H1 (cell line): ENCODE data around the gene TBC1D10A. TPM values are rescaled to one million over a fixed set of nuclear protein-coding genes. Genes with fewer than 3 reads are reported as not detected.

Source experiments
- CTCF ChIA-PET: fragments of 300-600 bp; sonication (Branson Sonifier 250); formaldehyde crosslinking; loops from one replicate; lab custom pipeline; 2021; ENCODE audit not compliant: partially characterized antibody; lab: Charles Lee
- POLR2A ChIA-PET: fragments of 300-600 bp; sonication (Branson Sonifier 250); formaldehyde crosslinking; loops from one replicate; lab custom pipeline; 2021; ENCODE audit warnings: inconsistent platforms; ENCODE audit not compliant: partially characterized antibody; lab: Charles Lee
- DNase-seq, 2 experiments: peaks; one replicate each; pipeline versions ENCODE4 v3.0.0 to v3.0.0-alpha.2; 2010 to 2022; ENCODE audit warnings: low spot score in 2 of 2, low read depth in 1 of 2, mixed read lengths in 1 of 2
- FAIRE-seq: peaks from 2 replicates; lab custom pipeline; 2011; peaks lifted over from hg19 to GRCh38; lab: Jason Lieb, UNC
- H2AFZ ChIP-seq: 2 replicates; pipeline ENCODE4 v1.8.1; 2012; ENCODE audit warnings: low read length, inconsistent platforms
- H2AK5ac ChIP-seq: 2 replicates; pipeline ENCODE4 v1.6.1; 2013; ENCODE audit warnings: low read depth, low read length
- H2BK120ac ChIP-seq: replicated peaks from 2 replicates; pipeline ENCODE3; 2013; ENCODE audit warnings: low read depth, low read length, inconsistent platforms
- H2BK12ac ChIP-seq: 2 replicates; pipeline ENCODE4 v1.6.1; 2013; ENCODE audit warnings: low read depth, low read length
- H2BK15ac ChIP-seq: 2 replicates; pipeline ENCODE4 v1.6.1; 2013; ENCODE audit warnings: low read length
- H2BK20ac ChIP-seq: 2 replicates; pipeline ENCODE4 v1.6.1; 2013; ENCODE audit warnings: low read length
- H2BK5ac ChIP-seq: 2 replicates; pipeline ENCODE4 v1.6.1; 2013; ENCODE audit warnings: low read depth, low read length
- H3K14ac ChIP-seq: 2 replicates; pipeline ENCODE4 v1.6.1; 2013; ENCODE audit warnings: inconsistent platforms; ENCODE audit not compliant: insufficient read length
- H3K18ac ChIP-seq: 2 replicates; pipeline ENCODE4 v1.6.1; 2013; ENCODE audit warnings: low read length; ENCODE audit errors: extremely low read depth
- H3K23ac ChIP-seq: 2 replicates; pipeline ENCODE4 v1.6.1; 2013; ENCODE audit warnings: inconsistent platforms; ENCODE audit not compliant: insufficient read length
- H3K23me2 ChIP-seq: 2 replicates; pipeline ENCODE4 v1.6.1; 2013; ENCODE audit warnings: low read depth, low read length
- H3K27ac ChIP-seq: 2 replicates; pipeline ENCODE4 v1.6.1; 2011; ENCODE audit warnings: low read depth, low read length, inconsistent platforms
- H3K27me3 ChIP-seq, 4 experiments: replicated peaks in 1 of 4; 1 replicate in 1 of 4; 2 replicates in 3 of 4; pipeline versions ENCODE4 v1.6.1 to v1.8.1; 2011 to 2013; ENCODE audit warnings: low read length in 3 of 4, mild to moderate bottlenecking in 3 of 4, inconsistent platforms in 2 of 4, mixed read lengths in 2 of 4, moderate library complexity in 1 of 4; ENCODE audit not compliant: control insufficient read depth in 3 of 4, insufficient read depth in 3 of 4; ENCODE audit errors: extremely low read depth in 1 of 4
- H3K36me3 ChIP-seq, 4 experiments: 2 replicates each; pipeline versions ENCODE4 v1.6.1 to v1.8.1; 2011 to 2013; ENCODE audit warnings: mild to moderate bottlenecking in 4 of 4, low read length in 3 of 4, moderate library complexity in 2 of 4, control low read depth in 1 of 4, inconsistent platforms in 1 of 4; ENCODE audit not compliant: insufficient read depth in 4 of 4, control insufficient read depth in 2 of 4
- H3K4ac ChIP-seq: replicated peaks from 2 replicates; pipeline ENCODE3; 2013; ENCODE audit warnings: low read length, low read depth, mixed read lengths, inconsistent platforms; ENCODE audit not compliant: insufficient read length
- H3K4me1 ChIP-seq, 4 experiments: replicated peaks in 1 of 4; 1 replicate in 1 of 4; 2 replicates in 3 of 4; pipeline versions ENCODE4 v1.6.1 to v1.8.1; 2011 to 2013; ENCODE audit warnings: low read length in 3 of 4, inconsistent platforms in 2 of 4, mixed read lengths in 1 of 4; ENCODE audit not compliant: insufficient read depth in 4 of 4, control insufficient read depth in 3 of 4
- H3K4me2 ChIP-seq, 2 experiments: 2 replicates each; pipeline versions ENCODE4 v1.6.1 to v1.8.1; 2011 to 2013; ENCODE audit warnings: low read depth in 2 of 2, low read length in 2 of 2, control low read depth in 1 of 2, inconsistent platforms in 1 of 2, mild to moderate bottlenecking in 1 of 2; ENCODE audit not compliant: insufficient read depth in 1 of 2
- H3K4me3 ChIP-seq, 4 experiments: fragments of 200-600, 300-600 bp in 1 of 4; sonication (generic), shearing (Covaris generic), sonication (Bioruptor Twin) in 1 of 4; 2 replicates each; pipeline versions ENCODE4 v1.5.1 to v1.8.1; 2011 to 2016; ENCODE audit warnings: low read length in 4 of 4, low read depth in 3 of 4, control low read depth in 2 of 4, inconsistent platforms in 2 of 4, mild to moderate bottlenecking in 2 of 4, mixed read lengths in 1 of 4, moderate library complexity in 1 of 4; ENCODE audit not compliant: insufficient read depth in 2 of 4; ENCODE audit errors: extremely low read depth in 1 of 4
- H3K56ac ChIP-seq: replicated peaks from 2 replicates; pipeline ENCODE3; 2013; ENCODE audit warnings: low read depth, mild to moderate bottlenecking, mixed read lengths, low read length, inconsistent platforms; ENCODE audit not compliant: insufficient read length
- H3K79me1 ChIP-seq: 2 replicates; pipeline ENCODE4 v1.6.1; 2013; ENCODE audit warnings: low read depth, low read length, control low read depth
- H3K79me2 ChIP-seq, 2 experiments: 2 replicates each; pipeline versions ENCODE4 v1.6.1 to v1.8.1; 2012 to 2013; ENCODE audit warnings: low read length in 2 of 2, mild to moderate bottlenecking in 2 of 2, inconsistent platforms in 1 of 2; ENCODE audit not compliant: insufficient read depth in 2 of 2, control insufficient read depth in 1 of 2
- H3K9ac ChIP-seq, 4 experiments: replicated peaks in 1 of 4; 1 replicate in 1 of 4; 2 replicates in 3 of 4; pipeline versions ENCODE4 v1.6.1 to v1.8.1; 2011 to 2013; ENCODE audit warnings: low read depth in 3 of 4, low read length in 3 of 4, control low read depth in 2 of 4, mild to moderate bottlenecking in 2 of 4, moderate library complexity in 2 of 4, inconsistent platforms in 1 of 4; ENCODE audit errors: extremely low read depth in 1 of 4
- H3K9me3 ChIP-seq, 2 experiments: 2 replicates each; pipeline versions ENCODE4 v1.6.1 to v1.8.1; 2012 to 2013; ENCODE audit warnings: mild to moderate bottlenecking in 2 of 2, moderate library complexity in 2 of 2, control low read depth in 1 of 2, inconsistent platforms in 1 of 2, low read depth in 1 of 2, low read length in 1 of 2, mixed read lengths in 1 of 2; ENCODE audit not compliant: insufficient read depth in 2 of 2
- H4K20me1 ChIP-seq, 2 experiments: replicated peaks in 1 of 2; 2 replicates each; pipeline versions ENCODE3 to v1.8.1; 2011 to 2013; ENCODE audit warnings: inconsistent platforms in 2 of 2, low read length in 2 of 2, mild to moderate bottlenecking in 1 of 2; ENCODE audit not compliant: insufficient read depth in 2 of 2, control insufficient read depth in 1 of 2
- H4K5ac ChIP-seq: 2 replicates; pipeline ENCODE4 v1.6.1; 2013; ENCODE audit warnings: low read length, low read depth, mixed read lengths, inconsistent platforms; ENCODE audit not compliant: insufficient read length
- H4K8ac ChIP-seq: 2 replicates; pipeline ENCODE4 v1.8.0; 2013; ENCODE audit warnings: mild to moderate bottlenecking, moderate library complexity, low read length, inconsistent platforms; ENCODE audit not compliant: insufficient read depth; ENCODE audit errors: extremely low read depth
- H4K91ac ChIP-seq: replicated peaks from 2 replicates; pipeline ENCODE3; 2013; ENCODE audit warnings: low read length, mixed read lengths, inconsistent platforms; ENCODE audit not compliant: insufficient read length
- EP300 ChIP-seq, 2 experiments: IDR thresholded peaks; 1 replicate in 1 of 2; 2 replicates in 1 of 2; pipeline ENCODE4 v1.6.1; 2011 to 2012; ENCODE audit warnings: low read depth in 2 of 2, low read length in 2 of 2, mild to moderate bottlenecking in 2 of 2, borderline replicate concordance in 1 of 2, inconsistent platforms in 1 of 2, moderate library complexity in 1 of 2
- NANOG ChIP-seq: IDR thresholded peaks from 2 replicates; pipeline ENCODE4 v1.6.1; 2011; ENCODE audit warnings: low read length, low read depth, mild to moderate bottlenecking, inconsistent platforms; ENCODE audit not compliant: insufficient read depth, poor library complexity, severe bottlenecking
- NRF1 ChIP-seq: IDR thresholded peaks from 2 replicates; pipeline ENCODE4 v1.6.1; 2011; ENCODE audit warnings: mild to moderate bottlenecking, low read depth, low read length, improper control_type of control experiment
- POU5F1 ChIP-seq: IDR thresholded peaks from 2 replicates; pipeline ENCODE4 v1.6.1; 2011; ENCODE audit warnings: low read depth, mild to moderate bottlenecking, low read length, moderate library complexity
- RFX5 ChIP-seq: IDR thresholded peaks from 2 replicates; pipeline ENCODE4 v1.6.1; 2011; ENCODE audit warnings: low read depth, low read length, improper control_type of control experiment, borderline replicate concordance
- SIRT6 ChIP-seq: IDR thresholded peaks from one replicate; pipeline ENCODE4 v1.7.1; 2012; ENCODE audit warnings: low read length, inconsistent platforms
- SP1 ChIP-seq: IDR thresholded peaks from 2 replicates; pipeline ENCODE4 v1.6.1; 2011; ENCODE audit warnings: low read depth, low read length
- SP2 ChIP-seq: IDR thresholded peaks from 2 replicates; pipeline ENCODE4 v1.6.1; 2012; ENCODE audit warnings: mild to moderate bottlenecking, low read length, inconsistent platforms
- SRF ChIP-seq: IDR thresholded peaks from 2 replicates; pipeline ENCODE4 v1.6.1; 2011; ENCODE audit warnings: mild to moderate bottlenecking, low read depth, low read length, moderate library complexity
- TBP ChIP-seq: IDR thresholded peaks from 2 replicates; pipeline ENCODE4 v1.6.1; 2011; ENCODE audit warnings: low read depth, low read length, improper control_type of control experiment
- whole genome bisulfite sequencing, 2 experiments: shearing (Covaris generic) in 1 of 2; methylation state at CpG; one replicate each; pipeline versions ENCODE4 v1.1.6 to v1.1.7; 2013 to 2015; ENCODE audit warnings: low lambda C conversion rate in 2 of 2, mixed read lengths in 2 of 2, inconsistent platforms in 1 of 2, low coverage in 1 of 2, missing lambda C conversion rate in 1 of 2; ENCODE audit not compliant: insufficient replicate concordance in 2 of 2, insufficient coverage in 1 of 2, insufficient read length in 1 of 2; ENCODE audit errors: extremely low coverage in 1 of 2, missing lambda C conversion rate in 1 of 2; 5-methylcytosine and 5-hydroxymethylcytosine counted together
- polyA plus RNA-seq, 7 experiments: library from polyadenylated mRNA; depleted of rRNA in 3 of 7; stranded (reverse) in 5 of 7; unstranded in 2 of 7; fragments of >200 nt in 5 of 7; fragments of 200-250 nt in 2 of 7; gene quantifications; 1 replicate in 5 of 7; 2 replicates in 1 of 7; 4 replicates in 1 of 7; pipeline versions ENCODE4 v1.2.1 to v1.2.3, GENCODE V29; 2011 to 2013; ENCODE audit warnings: missing spikeins in 2 of 7, mixed read lengths in 2 of 7
- total RNA-seq: library from RNA; stranded (reverse); fragmentation: NEBNext Ultra II Directional; extraction: Animal tissue kit (Norgen Biotek cat#: 25700); gene quantifications from 2 replicates; pipeline ENCODE4 v1.2.1, GENCODE V29; 2021

The TBC1D10A gene
- total and polyA plus RNA-seq, 2 of the 8 experiments (the other 6 are each of a cell fraction or from before 2014, with no cell fraction given): 5.4 to 7.0 TPM

GRCh38 chr22:30305906-30306626 lies 20.7 kb downstream of the TBC1D10A start:
- TF ChIP-seq EP300 (IDR thresholded peaks at IDR 0.05; ENCODE audit: borderline replicate concordance in 1 of 2, low read depth in 2 of 2, low read length in 2 of 2) (no peak), NRF1 (no peak), POU5F1 (no peak), SIRT6 (no peak), SP2 (no peak), RFX5 (no peak), SP1 (no peak), TBP (no peak), SRF (no peak), NANOG (no peak)
- H2BK15ac ChIP-seq: no peak overlapping the region
- no peaks in the 10 kb centered on the region for H3K23me2 ChIP-seq
- no peak overlapping the region for H2BK5ac ChIP-seq
- no peak overlapping the region for H3K4me3 ChIP-seq
- WGBS, 2 experiments: 79% methylated on average over 3 of the region's 3 CpGs; no CpG with 5 or more reads in 1 of the 2 experiments
- H3K18ac ChIP-seq: no peak overlapping the region
- no peaks in the 10 kb centered on the region for H3K36me3 ChIP-seq
- H3K79me2 ChIP-seq: no peaks in the 10 kb centered on the region
- no peak overlapping the region for H3K4ac ChIP-seq
- no peak overlapping the region for H2BK20ac ChIP-seq
- no peak overlapping the region for H2AK5ac ChIP-seq
- H4K5ac ChIP-seq: no peak overlapping the region
- H4K20me1 ChIP-seq: no peaks in the 10 kb centered on the region
- no peaks in the 10 kb centered on the region for H3K9me3 ChIP-seq
- no peak overlapping the region for H3K23ac ChIP-seq
- ChIA-PET CTCF (no interaction called here), POLR2A (no interaction called here)
- no peak overlapping the region for H2AFZ ChIP-seq
- no peak overlapping the region for H2BK12ac ChIP-seq
- DNase-seq (no peak), FAIRE-seq (no peak)
- peaks cover 0 to 3% (median under 1%) of the 10 kb centered on the region in 4 experiments; a peak in 3 of 7 replicates for H3K4me1 ChIP-seq
- H3K27me3 ChIP-seq: no peaks in the 10 kb centered on the region
- H3K79me1 ChIP-seq: no peaks in the 10 kb centered on the region
- no peak overlapping the region for H4K91ac ChIP-seq
- H3K14ac ChIP-seq: no peak overlapping the region
- no peak overlapping the region for H4K8ac ChIP-seq
- no peak overlapping the region for H2BK120ac ChIP-seq
- H3K9ac ChIP-seq: no peak overlapping the region
- H3K27ac ChIP-seq: no peak overlapping the region
- no peak overlapping the region for H3K56ac ChIP-seq
- H3K4me2 ChIP-seq: no peak overlapping the region
